ENCODE results near the gene CRIP3.
A peak's percentile ranks its signal among the peaks of the same experiment; 100 is the strongest.
"Not testable (repeated sequence)": the region's sequence is repeated elsewhere in the genome, so short reads cannot be mapped to it uniquely, and the experiment has no call there.

Gene CRIP3

DNA sequence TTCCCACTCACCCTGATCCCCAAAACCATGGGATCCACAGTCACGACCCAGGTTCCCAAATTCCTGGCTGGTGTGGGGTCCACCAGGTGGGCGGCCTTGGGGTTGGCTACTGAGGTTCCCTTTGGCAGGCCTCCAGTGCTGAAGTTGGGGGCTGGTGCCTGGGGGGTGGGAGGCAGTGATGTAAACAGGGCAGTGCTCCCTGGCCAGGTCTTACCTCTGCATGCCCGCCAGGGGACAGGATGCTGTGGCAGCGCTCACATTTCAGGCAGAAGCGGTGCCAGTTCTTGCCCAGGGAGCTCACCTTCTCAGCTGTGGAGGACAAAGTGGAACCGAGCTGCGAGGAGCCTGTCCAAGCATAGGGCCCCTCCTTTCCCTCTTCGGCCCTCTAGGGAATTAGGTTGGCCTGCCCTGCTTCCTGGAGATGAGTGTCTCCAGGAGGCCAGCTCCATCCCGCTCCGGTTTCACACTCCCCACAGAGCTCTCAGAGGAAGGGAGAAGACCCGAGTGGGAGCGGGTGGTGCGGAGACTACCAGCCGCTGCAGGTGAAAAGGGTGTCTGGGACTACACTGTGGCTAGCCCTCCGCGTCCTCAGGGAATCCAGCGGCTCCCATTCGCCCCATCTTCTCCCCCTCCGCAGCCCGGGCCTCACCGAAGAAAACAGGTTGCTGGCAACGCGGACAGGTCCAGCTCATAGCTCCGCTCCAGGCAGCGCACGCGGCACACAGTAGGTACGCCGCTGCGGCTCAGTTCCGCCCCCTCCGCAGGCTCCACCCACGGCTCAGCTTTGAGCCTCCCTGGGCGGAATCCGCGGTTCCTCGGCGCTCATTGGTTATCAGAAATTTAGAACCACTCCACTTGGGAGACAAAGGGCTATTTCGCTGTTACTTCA, at the start of gene CRIP3:
Gene CRIP3, minus strand, starts transcription at position 726 of the 889 bp plus-strand sequence. Its CDS starts 34 bp downstream, at position 692.
- DNase-seq (ENCODE audit: low read depth): no peak

- no peak for DNase-seq (ENCODE audit: low read depth)
Measured at GRCh38 chr6:43355862-43356590, 47.4 kb upstream of the CRIP3 start.

- DNase-seq (ENCODE audit: low read depth): not testable (repeated sequence)
Measured at GRCh38 chr6:43351951-43352350, 43.3 kb upstream of the CRIP3 start.

- no peak for DNase-seq (ENCODE audit: low read depth)
Measured at GRCh38 chr6:43347444-43347843, 38.8 kb upstream of the CRIP3 start.

DNA sequence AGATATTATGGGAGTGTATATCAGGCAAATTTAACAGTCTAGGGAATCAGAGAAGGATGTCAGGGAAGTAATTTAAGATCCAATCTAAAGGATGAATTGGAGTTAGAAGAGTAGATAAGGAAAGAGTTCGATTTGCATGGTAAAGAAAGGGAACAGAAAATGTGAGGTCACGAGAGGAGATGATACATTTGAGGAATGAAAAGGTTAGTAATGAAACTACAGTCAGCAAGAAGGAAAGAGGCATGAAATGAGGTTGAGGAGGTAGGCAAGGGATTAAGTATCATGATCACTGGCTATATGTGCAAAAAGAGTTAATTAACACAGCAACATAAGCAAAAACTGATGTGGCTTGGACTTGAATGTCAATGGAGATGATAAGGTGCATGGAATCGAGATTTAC, 38.4 kb upstream of the CRIP3 start:
- no peak for DNase-seq (ENCODE audit: low read depth)

DNA sequence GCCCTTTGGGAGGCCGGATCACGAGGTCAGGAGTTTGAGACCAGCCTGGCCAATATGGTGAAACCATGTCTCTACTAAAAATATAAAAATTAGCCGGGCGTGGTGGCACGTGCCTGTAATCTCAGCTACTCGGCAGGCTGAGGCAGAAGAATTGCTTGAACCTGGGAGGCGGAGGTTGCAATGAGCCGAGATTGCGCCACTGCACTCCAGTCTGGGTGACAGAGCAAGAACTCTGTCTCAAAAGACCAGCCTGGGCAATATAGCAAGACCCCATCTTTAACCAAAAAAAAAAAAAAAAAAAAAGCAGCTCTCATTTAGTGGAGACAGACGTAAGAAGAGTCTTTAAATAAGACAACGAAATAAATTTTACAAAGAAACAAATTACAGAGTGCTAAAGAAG, 37.6 kb upstream of the CRIP3 start:
- DNase-seq (ENCODE audit: low read depth): not testable (repeated sequence)

GRCh38 chr6:43339168-43339567, 30.5 kb upstream of the CRIP3 start:
- no peak for DNase-seq (ENCODE audit: low read depth)

GRCh38 chr6:43338243-43338642, 29.6 kb upstream of the CRIP3 start:
- DNase-seq (ENCODE audit: low read depth): no peak

- DNase-seq (ENCODE audit: low read depth): no peak
Measured at GRCh38 chr6:43336382-43336781, 27.8 kb upstream of the CRIP3 start.

- no peak for DNase-seq (ENCODE audit: low read depth)
Measured at GRCh38 chr6:43335469-43335868, 26.8 kb upstream of the CRIP3 start.

DNA sequence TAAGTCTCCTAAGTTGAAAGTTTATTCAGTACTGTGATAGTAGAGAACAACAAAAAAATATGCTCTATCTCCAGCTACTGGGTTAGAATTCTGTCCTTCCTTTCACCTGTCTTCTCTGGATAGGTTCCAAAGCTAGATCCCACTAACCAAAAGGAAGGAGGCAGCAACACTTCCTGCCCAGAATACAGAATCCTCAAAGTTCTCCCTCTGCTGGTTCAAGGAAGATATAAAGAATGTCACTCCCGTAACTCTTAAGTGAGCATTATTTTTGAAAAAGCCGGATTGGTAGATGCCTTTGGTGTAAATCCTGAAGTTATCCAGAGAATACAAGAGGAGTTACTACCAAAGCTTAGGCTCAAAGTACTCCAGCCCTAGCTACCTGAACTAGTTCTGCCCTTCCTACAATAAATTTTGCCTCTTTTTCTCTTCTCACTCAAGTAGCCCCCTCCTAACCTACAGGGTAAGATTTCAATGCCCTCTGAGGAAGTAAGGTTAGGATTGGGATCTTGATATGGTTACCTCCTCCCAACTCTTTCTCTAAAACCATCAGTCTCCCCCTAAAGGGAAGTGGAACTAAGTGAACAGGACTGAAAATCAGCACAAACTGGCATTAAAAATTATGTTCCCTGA, 26.0 kb upstream of the CRIP3 start:
- peak; percentile 20 for DNase-seq (ENCODE audit: low read depth)

GRCh38 chr6:43331891-43332290, 23.3 kb upstream of the CRIP3 start:
- DNase-seq (ENCODE audit: low read depth): no peak

GRCh38 chr6:43331470-43331869, 22.8 kb upstream of the CRIP3 start:
- DNase-seq (ENCODE audit: low read depth): no peak

GRCh38 chr6:43328528-43328927, 19.9 kb upstream of the CRIP3 start:
- no peak for DNase-seq (ENCODE audit: low read depth)

- no peak for DNase-seq (ENCODE audit: low read depth)
Measured at GRCh38 chr6:43325876-43326275, 17.2 kb upstream of the CRIP3 start.

- DNase-seq (ENCODE audit: low read depth): no peak
Measured at GRCh38 chr6:43318011-43318410, 9.4 kb upstream of the CRIP3 start.

- no peak for DNase-seq (ENCODE audit: low read depth)
Measured at GRCh38 chr6:43313813-43314212, 5.2 kb upstream of the CRIP3 start.

GRCh38 chr6:43311666-43312065, 3.0 kb upstream of the CRIP3 start:
- DNase-seq (ENCODE audit: low read depth): no peak

- DNase-seq (ENCODE audit: low read depth): no peak
Measured at GRCh38 chr6:43310624-43311023, 2.0 kb upstream of the CRIP3 start.

DNA sequence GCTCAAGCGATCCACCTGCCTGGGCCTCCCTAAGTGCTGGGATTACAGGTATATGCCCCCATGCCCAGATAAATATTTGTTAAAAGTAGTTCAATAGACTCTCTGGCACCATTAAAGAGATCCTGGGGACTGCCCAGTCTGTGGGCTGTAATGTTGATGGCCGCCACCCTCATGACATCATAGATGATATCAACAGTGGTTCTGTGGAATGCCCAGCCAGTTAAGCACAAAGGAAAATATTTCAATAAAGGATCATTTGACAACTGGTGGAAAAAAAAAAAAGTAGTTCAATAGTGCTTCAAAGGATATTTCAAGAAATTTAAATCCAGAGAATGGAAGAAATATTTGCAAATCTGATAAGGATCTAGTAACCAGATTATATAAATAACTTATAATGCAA, 1.5 kb upstream of the CRIP3 start:
- no peak for DNase-seq (ENCODE audit: low read depth)

- DNase-seq (ENCODE audit: low read depth): no peak
Measured at GRCh38 chr6:43308990-43309477, 408 bp upstream of the CRIP3 start.

DNA sequence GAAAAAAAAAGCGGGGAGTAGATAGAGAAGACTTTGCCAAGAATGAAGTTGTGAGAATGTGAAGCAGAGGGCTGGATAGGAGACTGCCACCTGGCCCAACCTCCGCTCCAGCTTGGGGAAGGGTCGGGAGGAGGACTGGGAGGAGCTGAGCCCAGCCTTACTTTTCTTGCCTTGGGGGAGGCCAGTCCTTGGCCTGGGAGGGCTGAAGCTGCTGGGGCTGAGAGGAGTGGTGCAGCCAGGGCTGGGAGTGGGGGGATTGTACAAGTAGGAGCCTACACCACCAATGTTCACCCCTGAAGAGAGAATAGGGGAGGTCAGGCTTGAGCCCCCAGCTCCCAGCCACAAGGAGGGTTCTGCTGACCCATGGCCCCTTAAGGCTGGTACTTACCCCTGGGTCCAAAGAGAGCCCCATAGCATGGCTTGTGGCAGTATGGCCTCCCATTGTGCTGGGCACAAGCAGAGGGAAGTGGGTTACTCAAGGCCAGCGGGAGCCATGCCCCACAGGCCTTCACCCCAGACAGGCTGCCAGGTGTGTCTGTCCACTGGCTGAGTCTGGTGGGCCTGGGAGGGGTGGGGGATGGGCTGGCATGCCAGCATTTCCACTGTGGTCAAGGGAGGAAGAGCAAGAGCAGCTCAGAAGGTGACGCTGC, 1.1 kb downstream of the CRIP3 start:
- no peak for DNase-seq (ENCODE audit: low read depth)
